Measurements from ENCODE around the gene KCNA2.

The KCNA2 gene

DNA sequence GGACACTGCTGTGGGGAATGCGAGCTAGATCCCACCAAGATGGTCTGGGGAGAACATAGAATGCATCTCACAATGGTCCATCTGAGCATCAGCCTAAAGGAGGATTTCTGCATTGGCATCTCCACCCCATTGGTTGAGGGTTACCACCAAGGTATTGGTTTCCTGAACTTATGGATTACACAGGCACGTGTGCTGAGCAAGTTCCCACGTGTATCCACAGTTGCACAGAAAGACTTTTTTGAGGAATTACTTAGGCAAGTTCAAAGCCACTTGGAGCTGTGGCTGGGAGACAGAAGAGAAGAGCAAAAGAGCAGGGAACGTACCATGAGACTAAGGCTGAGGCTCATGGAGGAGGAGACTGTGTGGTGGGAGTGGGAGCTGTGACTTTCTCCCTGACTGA lies 43.1 kb downstream of the KCNA2 start:
- no peak for DNase-seq

DNA sequence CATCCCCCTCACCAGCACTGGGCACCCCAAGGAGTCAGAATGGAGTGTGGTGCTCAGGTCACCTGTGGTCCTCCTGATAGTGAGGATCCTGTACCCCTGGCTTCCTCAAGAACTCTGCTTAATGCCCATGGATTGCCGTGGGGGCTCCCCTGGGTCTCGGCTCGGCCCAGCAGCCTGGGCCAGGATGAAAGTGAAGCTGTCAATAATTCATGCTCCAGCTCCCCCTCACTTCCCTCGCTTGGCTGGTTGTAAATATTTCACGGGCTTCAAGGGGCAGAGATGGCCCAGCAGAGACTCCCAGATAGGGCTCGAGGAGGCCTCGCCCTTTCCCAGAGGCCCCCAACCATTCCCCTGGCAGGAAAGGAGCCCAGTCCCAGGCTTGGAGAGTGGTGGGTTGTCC lies 44.6 kb downstream of the KCNA2 start:
- DNase-seq = no peak

DNA sequence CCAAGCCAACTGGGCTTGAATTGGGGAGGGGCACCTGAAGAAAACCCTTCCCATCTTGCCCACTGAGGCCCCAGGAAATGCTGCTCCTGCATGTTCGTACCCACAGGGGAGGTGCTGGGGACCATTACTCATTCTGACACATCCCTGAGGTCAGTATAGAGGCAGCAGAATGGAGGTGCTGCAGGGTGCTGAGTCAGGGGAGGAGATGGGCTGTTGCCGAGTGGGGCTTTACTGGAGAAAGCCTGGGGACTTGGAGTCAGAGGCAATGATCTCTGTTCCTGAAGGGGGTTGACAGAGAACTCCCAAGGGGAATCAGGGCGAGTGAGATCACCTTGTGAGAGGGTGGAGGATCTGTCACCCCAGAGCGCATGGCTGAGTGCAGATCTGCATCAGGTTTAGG lies 47.0 kb downstream of the KCNA2 start:
- DNase-seq = no peak

DNA sequence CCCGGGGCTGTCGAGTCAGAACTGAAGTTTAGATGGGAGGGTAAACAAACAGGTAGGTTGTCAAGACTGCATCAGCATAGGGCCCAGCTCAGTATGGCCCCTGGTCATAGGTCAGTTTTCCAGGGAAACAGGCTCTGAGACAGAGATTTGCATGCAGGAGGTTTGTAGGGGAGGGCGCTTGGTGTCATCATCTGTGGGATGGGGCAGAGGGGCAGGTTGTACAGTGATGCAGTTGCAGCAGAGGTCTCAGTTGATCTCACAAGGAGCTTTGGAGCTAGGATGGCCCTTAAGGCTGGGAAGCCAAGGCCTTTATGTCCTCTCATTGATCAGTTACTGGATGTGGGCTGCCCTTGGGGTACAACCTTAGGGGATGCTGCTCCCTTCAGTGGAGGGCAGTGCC lies 48.7 kb downstream of the KCNA2 start:
- no peak for DNase-seq

DNA sequence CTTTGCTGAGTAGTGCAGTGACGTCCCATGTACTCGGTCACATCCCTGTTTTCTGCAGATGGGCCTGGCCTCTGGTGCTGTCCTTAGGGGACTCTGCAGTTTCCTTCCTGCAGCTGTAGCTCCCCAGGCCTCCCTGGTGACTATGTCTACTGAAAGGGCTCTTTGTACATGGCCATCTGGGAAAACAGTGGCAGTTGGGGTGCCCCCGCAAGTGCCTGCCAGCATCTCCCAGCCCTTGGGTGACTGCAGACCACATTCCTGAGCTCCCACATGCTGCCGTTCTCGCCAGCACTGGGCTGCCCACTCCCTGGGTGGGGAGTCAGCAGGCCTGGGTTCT lies 49.7 kb downstream of the KCNA2 start:
- DNase-seq = no peak

DNA sequence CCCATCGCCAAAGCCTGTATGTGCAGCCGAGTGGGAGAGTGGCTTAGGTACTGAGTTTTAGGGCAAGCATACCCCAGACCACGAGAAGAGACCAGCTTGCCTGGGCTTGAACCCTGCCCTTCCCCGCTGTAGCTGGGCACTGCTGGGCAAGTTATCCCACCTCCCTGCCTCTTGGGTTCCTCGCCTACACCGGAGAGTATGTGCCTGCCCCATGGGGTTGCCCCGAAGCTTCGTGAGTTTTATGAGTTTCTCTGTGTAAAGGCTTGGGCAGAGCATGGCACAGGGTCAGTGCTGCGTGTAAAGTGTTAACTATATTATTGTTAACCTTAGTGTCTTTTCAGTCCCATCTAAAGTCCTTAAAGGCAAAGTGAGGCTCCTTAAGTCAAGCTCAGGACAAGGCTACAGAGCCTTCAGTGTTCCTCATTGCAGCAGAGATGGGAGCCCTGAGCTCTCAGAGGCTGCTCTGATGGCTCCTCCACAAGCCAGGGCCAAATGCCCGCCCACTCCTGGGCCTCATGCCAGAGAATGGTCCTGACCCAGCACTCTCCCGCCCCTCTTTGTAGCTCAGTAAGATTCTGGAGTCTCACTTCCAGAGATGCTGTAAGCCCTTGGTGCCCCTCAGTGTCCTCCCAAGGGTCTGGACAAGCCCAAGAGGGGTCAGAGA lies 50.2 kb downstream of the KCNA2 start:
- DNase-seq = no peak

DNA sequence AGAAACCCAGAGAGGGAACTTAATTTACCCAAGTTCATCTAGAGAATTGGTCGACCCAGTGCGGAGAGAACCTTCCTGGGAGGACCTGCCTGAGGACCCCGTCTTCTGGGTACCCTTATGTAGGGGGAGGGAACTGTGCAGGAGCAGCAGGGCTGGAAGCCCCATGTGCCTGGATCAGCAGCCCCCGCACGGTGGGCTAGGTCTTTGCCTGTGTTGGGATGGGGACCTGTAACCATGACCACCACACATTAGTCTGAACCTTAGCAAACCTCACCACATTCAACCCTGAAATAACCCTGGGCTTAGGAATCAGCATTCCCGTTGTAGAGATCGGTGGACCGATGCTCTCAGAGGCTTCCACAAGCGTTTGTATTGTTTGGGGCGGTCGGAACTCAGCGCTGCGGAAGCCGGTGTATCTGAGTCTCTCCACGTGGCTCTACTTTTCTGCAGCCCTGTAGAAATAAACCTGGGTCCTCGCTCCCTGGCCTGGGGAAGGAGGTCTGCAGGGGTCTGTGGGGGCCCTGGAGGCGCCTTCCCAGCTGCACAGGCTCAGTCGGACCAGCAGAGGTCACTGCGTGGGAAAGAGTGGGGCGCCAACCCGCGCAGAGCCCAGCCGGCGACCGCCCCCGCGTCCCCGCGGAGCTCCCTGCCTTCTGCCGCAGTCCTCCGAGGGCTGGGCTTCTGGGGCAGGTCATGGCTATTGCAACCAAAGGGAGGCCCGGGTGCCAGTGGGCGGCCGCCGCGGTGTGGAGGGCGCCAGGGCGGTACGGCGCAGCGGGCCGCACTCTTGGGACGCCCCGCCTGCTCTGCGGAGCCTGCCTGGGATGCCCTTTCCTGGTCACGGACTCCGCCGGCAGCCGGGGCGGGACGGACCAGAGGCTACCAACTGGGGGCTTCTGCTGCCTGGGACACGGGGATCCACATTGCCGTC lies 51.0 kb downstream of the KCNA2 start:
- no peak for DNase-seq

DNA sequence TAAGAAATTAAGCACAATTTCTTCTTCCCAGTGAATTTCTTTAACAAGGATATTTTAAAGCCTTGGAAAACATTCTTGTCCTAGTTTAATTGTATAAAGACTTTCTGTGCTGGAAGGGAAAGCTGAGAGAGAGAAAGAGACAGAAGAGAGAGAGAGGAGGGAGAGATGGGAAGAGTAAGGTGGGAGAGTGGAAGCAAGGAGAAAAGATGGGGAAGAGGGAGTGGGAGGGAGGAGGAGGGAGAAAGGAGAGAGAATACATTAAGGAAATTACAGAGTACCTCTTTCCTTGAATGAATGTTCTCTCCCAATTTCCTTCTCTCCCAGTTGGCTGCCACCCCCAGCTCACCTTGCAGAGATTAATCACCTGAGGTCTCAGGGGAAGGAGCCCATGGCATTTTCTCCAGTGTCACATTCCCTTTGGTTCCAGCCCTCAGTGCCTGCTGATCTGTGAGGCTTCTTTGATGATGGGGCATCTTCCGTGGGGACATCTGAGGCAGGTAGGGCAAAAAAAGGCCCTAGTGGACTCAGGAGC lies 54.8 kb downstream of the KCNA2 start:
- DNase-seq = no peak

DNA sequence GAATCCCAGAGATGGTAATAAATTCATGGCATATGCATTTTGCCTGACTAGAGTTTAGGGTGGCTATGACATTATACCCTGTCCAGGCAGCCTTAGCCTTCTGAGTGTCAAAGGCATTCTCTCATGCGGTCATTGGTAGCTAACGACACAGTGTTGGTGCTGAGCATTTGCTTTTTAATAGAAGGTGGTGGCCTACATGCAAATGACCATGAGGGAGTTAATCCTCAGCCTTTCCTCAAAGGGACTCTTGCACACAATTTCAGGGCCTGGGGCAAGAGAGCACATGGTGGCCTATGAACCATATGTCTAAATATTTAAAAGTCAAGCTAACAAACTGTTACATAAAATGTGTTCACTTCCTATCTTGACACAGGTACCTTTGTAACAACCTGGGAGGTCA lies 56.3 kb downstream of the KCNA2 start:
- no peak for DNase-seq

DNA sequence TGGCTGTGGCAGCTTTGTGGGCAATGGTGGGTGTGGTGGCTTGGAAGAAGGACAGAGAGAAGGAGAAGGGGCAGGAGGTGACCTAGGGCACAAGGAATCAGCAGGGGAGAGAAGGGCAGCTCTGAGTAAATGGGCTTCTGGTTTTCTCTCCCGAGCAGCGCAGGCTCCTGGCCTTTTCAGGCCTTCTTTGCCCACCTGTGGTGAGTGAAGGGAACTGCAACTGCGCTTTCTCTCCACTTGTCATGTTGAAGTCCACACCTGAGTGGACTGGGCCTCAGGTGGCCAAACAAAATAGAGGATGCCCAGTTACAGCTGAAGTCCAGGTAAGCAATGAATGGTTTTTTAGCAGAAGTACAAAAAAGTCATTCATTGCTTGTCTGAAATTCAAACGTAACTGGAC lies 57.8 kb downstream of the KCNA2 start:
- no peak for DNase-seq

DNA sequence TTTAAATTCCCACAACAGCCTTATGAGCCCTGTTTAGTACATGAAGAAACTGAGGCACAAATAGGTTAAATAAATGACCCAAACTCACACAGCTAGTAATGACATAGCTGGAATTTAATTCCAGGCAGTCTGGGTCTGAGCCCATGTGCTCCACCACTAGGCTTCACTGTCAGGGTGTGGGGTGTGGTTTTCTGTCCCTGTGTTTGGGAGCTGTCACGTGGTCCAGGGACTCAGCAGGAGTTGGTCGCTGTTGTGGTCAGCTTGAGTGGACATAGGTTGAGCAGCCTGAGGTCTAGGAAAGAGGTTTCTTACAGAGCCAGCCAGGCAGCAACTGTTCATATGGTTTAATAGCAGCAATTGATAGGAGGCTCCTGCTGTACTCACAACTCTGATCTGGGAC lies 59.1 kb downstream of the KCNA2 start:
- DNase-seq = no peak

DNA sequence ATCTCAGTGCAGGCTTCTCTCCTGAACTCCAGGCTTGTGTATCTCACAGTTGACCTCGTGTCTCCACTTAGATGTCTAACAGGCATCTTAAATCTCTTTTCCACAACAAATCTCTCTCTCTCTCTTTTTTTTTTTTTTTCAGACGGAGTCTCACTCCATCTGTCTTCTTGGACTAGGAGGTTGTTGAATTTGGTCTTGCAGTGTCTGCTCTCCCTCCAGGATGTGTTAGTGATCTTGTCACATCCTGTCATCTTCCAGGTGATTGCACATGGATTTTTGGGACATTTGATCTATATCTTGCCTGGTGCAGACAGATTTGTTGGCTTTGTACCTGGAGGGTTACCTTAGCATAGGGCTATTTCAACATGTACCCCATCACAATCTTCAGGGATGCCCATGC lies 60.7 kb downstream of the KCNA2 start:
- no peak for DNase-seq

DNA sequence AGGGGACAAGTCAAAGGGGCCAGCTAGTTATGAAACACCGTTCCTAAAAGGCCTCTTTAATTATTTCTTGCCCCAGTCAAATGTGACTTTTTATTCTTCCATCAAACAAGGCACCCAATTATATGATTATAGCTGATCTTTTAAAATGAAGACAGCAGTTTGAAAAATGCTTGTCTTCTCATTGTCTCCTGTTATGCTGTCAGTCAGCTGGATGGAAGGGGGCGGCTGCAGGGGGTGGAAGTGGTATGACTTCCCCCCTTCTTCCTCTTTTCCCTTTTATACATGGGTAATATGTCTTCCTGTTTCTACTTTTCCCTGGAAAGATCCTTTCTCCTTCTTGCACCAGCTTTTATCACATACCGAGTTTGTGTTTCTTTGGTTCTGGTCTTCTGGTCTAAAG lies 61.4 kb downstream of the KCNA2 start:
- DNase-seq = no peak
